HT-29 (cell line): Measurements from ENCODE around the gene PSMD1. TPM values are rescaled to one million over a fixed set of nuclear protein-coding genes. Genes with fewer than 3 reads are reported as not detected.

Experiments used
- DNase-seq: peaks from one replicate; pipeline ENCODE4 v3.0.0-alpha.2; 2015; ENCODE audit warnings: low spot score
- small RNA-seq: library from RNA; depleted of rRNA; stranded (forward); fragments of <200 nt; gene quantifications from one replicate; pipeline ENCODE3, GENCODE V24; 2014
- total RNA-seq: library from RNA; depleted of rRNA; stranded (reverse); fragments of >200 nt; shearing (Covaris generic); gene quantifications from 2 replicates; pipeline ENCODE4 v1.2.3, GENCODE V29; 2014; rRNA removed

The PSMD1 gene
- total RNA-seq, 1 experiment from 2014 or later, result 93.3 TPM

DNA sequence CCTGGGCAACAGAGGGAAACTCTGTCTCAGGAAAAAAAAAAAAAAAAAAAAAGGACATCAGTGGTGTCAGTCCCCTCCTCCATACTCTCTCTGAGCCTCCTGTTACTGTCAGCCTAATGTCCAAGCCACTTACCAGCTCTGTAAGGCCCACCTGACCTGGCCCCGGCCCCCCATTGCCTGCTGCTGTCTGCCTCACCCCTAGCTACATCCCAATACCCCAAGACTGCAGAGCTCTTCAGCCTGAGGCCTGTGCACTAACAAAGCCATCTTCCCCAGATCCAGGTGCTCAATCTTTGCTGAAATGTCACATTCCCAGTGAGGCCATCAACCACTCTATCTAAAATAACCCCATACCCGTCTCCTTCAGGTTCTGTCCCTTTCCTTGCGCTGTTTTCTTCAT, 147.5 kb downstream of the PSMD1 start:
- DNase-seq, result no peak

DNA sequence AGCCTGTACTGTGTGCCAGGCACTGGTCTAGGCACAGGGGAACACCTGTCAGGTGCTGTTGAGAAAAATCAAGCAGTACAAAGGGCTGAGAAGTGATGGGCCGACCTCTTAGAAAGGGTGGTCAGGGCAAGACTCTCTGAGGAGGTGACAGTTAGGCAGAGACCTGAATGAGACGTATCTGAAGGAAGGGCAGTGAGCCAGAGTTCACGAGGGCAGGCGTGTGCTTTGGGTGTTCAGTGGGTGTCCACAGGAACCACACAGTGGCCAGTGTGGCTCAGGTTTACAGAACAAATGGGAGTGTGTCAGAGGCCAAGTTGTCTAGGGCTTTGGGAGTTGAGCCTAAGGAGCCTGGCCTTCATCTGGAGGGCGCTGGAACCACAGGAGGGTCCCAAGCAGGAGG, 147.9 kb downstream of the PSMD1 start:
- no peak for DNase-seq

DNA sequence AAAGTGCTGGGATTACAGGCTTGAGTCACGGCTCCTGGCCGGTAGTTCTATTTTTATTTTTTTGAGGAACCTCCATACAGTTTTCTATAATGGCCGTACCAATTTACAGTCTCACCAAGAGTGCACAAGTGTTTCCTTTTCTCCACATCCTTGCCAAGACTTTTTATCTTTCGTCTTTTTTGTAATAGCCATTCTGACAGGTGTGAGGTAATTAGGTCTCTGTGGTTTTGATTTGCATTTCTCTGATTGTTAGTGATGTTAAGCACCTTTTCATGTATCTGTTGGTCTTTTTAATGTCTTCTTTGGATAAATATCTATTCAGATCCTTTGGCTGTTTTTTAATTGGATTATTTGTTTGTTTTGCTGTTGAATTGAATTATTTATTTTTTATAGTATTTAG, 151.1 kb downstream of the PSMD1 start:
- no peak for DNase-seq

DNA sequence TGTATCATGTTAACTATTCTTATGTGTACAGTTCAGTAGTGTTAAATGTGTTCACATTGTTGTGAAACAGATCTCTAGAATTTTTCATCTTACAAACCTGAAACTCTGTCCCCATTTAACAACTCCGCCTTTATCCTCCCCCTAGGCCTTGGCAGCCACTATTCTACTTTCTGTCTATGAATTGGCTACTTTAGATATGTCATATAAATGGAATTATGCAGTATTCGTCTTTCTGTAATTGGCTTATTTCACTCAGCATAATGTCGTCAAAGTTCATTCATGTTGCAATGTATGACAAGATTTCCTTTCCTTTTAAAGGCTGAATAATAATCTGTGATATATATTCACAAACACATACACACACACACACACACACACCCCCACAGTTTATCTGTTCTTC, 154.1 kb downstream of the PSMD1 start:
- no peak for DNase-seq

DNA sequence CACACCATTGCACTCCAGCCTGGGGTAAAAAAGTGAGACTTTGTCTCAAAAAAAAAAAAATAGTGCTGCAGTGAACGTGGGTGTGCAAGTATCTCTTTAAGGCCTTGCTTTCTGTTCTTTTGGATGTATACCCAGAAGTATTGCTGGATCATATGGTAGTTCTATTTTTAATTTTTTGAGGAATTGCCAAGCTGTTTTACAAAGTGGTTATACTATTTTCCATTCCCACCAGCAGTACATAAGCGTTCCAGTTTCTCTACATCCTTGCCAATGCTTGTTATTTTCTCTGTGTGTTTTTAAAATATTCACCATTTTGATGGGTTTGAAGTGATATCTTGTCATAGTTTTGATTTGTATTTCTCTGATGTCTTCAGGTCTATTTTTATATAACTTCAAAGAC, 154.8 kb downstream of the PSMD1 start:
- no peak for DNase-seq

DNA sequence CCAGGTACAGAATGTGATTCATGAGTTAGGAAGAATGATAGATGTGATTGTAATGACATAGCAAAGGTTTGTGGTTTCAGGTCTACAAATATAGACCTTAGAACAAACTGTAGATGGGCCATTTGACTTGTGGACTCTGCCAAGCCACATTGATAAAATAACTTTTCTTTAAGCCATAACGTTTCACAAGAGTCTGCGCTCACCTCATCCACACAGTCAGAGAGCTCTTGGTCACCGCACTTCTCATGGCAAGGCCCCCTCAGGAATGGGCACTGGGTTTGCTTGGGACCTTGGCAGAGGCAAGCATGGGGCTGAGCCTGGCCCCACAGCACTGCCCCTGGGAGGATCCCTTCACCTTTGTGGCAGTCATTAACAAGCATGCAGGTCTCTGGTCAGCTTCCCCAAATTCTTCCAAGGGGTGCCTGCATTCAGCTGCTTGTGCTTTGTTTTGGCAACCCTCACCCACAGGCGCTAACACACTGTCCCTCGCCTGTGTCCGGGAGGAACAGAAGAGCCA, 155.7 kb downstream of the PSMD1 start:
- no peak for DNase-seq

DNA sequence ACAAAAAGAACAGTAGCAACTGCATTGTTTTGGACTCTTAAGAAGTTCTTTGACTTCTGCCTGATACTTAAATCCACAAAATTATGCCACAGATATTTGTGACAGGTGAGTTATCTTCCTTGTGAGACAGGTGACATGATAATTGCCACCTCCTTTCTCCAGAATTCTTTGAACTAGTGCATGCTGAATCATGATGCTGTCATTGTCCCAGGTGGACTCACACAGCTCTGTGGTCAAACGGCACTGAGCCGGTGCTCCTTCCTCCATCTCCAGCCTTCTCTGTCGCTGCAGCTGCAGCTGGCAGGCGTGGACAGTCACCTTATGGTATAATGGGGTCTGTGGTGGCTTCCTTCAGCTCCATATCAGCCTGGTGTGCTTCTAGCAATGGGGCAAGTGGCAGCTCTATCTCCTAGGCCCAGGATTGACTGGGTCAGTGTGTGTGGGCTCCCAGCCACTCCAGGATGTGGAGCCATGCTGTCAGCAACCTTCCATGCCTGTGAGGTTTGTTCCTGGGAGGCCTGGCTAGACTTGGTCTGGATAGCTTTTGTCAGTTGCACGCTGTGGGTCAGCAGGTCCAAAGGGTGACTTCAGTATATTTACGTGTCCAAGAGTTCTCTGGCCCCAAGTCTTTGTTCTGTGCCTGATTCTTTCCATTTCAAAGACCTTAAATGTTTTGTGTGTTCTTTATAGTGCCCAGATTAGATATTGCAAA, 157.4 kb downstream of the PSMD1 start:
- DNase-seq, result no peak

DNA sequence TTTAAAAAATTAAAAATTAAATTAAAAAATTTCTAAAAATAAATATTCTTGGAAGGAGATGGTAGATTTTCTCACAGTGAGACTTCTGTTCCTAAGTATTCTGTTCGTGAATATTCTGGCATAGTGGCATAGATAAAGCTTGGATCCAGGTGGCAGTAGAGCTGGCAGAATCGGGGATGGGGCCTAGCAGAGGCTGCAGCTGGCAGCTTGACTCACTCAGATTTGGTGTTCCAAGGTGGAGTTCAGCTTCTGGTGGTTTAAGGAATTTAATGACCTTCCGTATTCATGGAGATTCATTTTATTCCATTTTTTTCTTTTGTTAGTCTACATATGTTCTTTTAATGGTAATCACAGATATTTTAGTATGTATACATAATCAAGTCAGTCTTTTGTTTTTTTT, 161.7 kb downstream of the PSMD1 start:
- DNase-seq, result no peak

DNA sequence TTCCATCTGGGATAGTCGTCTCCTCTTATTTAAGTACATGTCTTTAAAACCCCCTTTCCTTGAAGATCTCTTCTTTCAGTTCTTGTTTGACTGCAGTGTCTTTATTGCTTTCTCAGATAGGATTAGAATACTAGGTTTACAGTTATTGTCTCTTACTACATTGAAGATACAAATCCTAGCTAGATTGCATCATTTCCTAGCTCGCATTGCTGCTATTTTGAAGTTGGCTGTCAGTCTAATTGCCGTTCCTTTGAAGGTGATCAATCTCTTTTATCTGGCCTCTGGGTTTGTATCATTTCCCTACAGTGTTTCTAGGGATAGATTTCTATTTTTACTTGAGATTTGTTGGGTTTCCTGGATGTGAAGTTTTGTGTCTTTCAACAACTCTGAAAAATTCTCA, 162.6 kb downstream of the PSMD1 start:
- no peak for DNase-seq

DNA sequence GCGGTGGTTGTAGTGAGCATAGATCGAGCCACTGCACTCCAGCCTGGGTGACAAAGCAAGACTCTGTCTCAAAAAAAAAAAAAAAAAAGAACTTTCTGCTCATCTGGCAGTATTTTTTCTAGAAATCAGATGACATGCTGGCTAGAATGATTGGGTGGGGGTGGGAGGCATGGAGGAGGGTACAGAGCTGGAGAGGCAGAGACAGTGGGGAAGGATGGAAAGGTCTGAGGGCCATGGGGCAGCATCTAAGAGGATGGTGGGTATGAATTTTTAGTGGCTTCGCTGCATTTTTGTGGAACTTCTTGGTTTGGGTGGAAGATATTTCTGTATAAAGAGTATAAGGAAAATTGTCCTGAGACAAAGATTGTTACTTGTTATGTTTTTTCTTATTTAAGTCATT, 165.1 kb downstream of the PSMD1 start:
- DNase-seq, result no peak

Small RNA genes within 50 kb of the gene (small RNA-seq; reads per million reads assigned to genes)
- not detected for gene RNU1-93P

Other genes with a start within 250 kb of the PSMD1 start
- gene ITM2C, start 191.9 kb upstream of the PSMD1 start, total RNA-seq, result 79.9 and 87.1 TPM in 2 replicates
- not detected in 2 replicates for gene GPR55, start 131.6 kb upstream of the PSMD1 start, total RNA-seq
- gene SPATA3, start 60.7 kb upstream of the PSMD1 start, total RNA-seq, result not detected in 2 replicates
- gene C2orf72, start 19.3 kb upstream of the PSMD1 start, total RNA-seq, result 2.1 and 4.1 TPM in 2 replicates
- not detected in 2 replicates for gene HTR2B, start 68.2 kb downstream of the PSMD1 start, total RNA-seq
- 26.2 and 29.7 TPM in 2 replicates for gene ARMC9, start 141.8 kb downstream of the PSMD1 start, total RNA-seq